Jurkat, Clone E6-1 (cell line): ENCODE results near the gene ZCCHC14.
A peak's percentile ranks its signal among the peaks of the same experiment; 100 is the strongest.
"Not testable (repeated sequence)": the region's sequence is repeated elsewhere in the genome, so short reads cannot be mapped to it uniquely, and the experiment has no call there.

Source experiments
- DNase-seq: peaks from one replicate; pipeline ENCODE4 v3.0.0-alpha.2; 2011; ENCODE audit warnings: low read depth, low spot score
- H3K4me3 ChIP-seq: 2 replicates; pipeline ENCODE4 v1.5.1; 2011; ENCODE audit warnings: mild to moderate bottlenecking, low read length, control low read depth, moderate library complexity

The ZCCHC14 gene

DNA sequence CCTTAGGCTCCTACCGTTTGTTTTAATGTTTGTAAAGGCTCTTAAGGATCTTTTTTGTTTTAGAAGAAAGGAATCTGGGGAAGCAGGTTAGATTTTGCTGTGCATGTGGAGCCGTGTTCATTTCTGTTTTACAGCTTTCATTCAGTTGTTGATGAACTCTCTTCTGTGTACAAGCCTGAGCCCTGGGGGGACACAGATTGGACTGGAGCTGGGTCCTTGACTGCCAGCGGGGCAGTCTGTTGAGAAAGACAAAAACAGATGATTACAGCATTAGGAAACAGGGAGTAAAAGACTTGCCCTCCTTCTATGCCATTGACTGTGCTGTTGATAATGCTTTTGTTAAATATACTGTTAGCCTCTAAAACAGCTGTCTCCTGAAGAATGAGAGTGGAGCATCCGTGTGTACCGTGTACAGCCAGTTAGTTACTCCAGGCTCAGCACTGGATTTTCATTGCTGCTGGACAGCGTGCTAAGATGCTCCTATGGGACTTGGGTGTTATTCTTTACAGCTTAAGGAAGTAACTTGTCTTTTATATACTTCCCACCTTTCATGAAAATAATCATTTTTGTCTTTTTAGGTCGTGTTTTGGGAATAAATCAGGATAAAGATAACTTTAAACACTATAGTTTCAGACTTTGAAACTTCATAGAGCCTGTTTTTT lies 97.5 kb downstream of the ZCCHC14 start:
- H3K4me3 ChIP-seq = no peak overlapping the region
- no peak for DNase-seq

DNA sequence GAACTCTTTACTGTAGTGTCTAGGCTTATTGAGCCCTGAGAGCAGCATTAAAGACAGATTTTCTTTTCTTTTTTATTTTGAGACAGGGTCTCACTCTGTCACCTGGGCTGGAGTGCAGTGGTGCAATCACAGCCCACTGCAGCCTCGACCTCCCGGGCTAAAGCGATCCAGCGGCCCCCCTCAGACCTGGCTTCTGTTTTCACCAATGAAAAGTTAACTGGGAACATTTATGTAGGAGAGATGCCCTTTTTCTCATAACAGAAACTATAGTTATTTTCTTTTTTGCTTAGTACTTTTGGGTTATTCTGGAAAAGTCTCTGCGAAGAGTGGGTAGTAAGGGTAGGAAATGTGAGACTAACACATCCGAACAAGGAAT lies 99.2 kb downstream of the ZCCHC14 start:
- no peak for DNase-seq
- H3K4me3 ChIP-seq = no peak overlapping the region

DNA sequence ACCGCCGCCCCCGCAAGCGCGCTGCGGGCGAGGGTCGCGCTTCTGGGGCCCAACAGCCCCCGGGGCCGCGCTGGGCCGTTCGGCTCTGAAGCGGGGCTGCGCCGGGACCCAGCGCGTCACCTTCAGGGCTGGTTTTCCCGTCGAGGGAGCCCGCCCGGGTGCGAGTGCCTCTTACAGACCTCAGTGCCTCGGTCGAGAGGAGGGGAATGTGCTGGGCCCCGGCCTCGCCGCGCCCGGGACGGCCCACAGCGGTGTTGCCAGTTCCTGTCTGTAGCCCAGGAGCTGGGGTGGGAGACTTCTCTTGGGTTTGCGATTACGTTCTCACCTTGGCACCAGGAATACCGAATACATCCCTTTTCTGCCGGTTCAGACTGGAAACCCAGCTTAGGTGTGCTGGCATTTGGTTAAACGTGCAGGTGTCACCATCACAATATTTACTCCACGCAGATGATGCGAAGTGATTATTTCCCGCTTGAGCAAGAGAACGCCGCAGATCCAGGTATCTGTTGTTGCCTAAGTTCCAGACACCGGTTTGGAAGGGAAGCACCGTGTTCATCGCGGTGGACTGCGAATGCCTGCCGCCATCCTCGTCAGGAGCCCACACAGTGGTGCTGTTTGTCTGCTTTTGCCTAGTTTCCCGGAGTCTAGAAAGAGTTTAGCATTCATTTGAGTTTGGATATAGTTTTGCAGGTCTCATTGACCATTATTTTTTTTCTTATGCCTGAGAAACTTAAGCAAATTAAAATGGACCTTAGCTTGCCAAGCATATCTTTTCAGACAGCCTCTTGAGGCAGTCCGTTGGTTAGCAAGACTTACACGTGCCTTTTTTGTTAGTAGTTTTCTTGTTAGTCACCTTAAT lies 99.8 kb downstream of the ZCCHC14 start:
- no peak for DNase-seq
- H3K4me3 ChIP-seq = peak overlapping the region; percentile 62

DNA sequence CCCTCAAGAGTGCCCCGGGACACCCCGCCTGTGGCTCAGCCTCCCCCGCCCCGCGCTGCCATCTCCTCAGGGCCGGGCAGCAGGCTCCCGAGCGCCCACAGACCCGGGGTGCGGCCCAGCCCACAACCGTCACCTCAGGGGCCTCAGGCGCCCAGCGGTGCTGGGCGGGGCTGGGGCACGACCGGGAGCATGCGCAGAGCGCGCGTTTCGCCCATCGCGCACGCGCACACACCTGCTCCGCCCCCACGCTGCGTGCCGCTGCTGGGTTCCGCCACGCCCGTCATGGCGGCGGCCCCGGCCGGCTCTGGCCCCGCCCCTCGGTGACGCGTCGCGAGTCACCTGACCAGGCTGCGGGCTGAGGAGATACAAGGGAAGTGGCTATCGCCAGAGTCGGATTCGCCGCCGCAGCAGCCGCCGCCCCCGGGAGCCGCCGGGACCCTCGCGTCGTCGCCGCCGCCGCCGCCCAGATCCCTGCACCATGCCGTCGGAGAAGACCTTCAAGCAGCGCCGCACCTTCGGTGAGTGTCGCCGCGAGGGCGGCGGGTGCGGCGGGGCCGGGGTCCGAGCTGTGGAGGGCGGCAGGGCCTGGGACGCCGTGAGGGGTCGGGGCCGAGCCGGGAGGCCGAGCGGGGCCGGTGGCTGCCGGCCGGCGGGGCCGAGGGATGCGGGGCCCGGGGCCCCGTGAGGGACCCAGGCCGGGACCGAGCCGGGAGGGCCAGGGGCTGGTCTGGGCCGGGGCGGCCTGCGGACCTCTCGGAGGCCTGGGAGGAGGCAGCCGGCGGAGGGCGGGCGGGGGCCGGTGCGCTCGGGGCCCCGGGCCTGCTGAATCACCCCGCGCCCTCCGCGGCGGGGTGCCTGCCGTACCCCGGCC lies 100.6 kb downstream of the ZCCHC14 start, which contains the start of gene MAP1LC3B:
Gene MAP1LC3B (plus strand): TSS at position 387 of the 871 bp plus-strand sequence. CDS start 92 bp downstream, at position 479.
- DNase-seq = peak; percentile 90
- peak within 1 kb of the TSS; percentile 62 for H3K4me3 ChIP-seq

DNA sequence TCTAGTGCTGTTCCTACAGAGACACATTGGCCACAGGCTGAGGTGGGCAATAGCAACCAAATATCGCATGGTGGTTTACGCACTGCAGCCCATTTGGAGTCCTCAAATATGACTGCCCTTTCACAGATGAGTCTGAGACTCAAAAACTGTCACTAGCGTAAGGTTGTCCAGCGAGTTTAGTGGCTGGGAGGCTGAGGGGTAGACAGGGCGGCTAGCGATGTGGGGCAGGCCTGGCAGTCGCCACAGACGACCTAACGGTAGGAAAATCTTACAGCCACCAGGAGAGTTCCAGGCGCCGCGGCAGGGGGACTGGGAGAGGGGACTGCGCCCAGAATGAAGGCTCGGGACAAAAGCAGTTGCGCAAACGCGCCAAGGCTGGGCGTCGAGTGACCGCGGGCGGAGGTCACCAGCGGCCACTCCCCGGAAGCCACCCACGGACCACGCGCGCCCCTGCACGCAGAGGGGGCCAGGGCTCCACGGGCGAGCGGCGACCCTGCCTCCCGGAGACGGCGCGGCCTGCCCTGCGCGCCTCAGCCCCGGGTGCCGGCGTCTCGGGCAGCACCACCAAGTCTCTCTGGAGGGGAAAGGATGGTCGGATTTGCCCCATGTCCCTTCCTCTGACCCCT lies 101.4 kb downstream of the ZCCHC14 start:
- no peak for DNase-seq
- H3K4me3 ChIP-seq = peak overlapping the region; percentile 61

DNA sequence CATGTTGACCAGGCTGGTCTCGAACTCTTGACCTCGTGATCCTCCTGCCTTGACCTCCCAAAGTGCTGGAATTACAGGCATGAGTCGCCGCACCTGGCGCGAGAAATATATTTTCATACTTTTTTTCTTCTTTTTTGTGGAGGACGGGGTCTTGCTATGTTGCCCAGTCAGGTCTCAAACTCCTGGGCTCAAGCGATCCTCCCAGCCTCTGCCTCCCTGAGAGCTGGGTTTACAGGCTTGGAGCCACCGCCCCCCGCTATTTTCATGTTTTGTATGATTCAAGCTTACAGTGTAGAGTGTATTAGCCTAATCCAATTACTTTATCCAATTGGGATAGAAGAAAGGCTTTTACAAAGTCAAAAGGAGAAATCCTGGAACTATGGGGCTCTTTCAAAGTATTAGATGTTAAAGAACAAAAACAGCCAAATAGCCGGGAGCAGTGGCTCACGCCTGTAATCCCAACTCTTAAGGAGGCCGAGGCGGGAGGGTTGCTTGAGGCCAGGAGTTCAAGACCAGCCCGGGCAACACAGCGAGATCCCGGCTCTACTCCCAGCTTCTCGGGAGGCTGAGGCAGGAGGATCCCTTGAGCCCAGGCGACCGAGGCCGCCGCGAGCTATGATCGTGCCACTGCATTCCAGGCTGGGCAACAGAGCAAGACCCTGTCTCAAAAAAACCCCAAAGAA lies 102.0 kb downstream of the ZCCHC14 start:
- peak overlapping the region; percentile 61 for H3K4me3 ChIP-seq
- no peak for DNase-seq

DNA sequence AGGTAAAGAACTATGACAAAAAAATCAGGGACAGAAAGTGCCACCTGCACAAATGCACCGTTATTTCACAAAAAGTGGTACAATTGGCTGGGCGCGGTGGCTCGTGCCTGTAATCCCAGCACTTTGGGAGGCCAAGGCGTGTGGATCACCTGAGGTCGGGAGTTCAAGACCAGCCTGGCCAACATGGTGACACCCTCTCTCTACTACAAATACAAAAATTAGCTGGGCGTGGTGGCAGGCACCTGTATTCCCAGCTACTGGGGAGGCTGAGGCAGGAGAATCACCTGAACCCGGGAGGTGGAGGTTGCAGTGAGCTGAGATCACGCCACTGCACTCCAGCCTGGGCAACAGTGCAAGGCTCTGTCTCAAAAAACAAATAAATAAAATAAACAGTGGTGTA lies 102.9 kb downstream of the ZCCHC14 start:
- not testable (repeated sequence) for H3K4me3 ChIP-seq, DNase-seq

DNA sequence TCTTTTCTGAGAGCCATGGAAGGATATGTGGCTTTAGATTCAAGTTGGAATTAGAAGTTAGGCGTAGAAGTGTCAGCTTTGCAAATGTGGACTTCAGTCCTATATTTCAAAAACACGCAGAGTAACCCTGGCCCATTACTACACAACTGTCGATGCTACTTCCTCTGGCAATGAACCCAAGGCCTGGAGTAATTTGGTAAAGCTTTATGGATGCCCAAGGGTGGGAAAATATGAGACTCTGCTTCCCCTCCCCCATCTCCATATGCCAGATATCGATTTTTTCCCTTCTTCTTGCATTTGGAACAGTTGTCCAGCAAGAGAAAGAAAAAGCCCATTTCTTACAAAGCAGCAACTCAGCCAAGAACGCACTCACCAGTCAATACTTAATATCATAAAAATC lies 103.6 kb downstream of the ZCCHC14 start:
- no peak overlapping the region for H3K4me3 ChIP-seq
- no peak for DNase-seq

DNA sequence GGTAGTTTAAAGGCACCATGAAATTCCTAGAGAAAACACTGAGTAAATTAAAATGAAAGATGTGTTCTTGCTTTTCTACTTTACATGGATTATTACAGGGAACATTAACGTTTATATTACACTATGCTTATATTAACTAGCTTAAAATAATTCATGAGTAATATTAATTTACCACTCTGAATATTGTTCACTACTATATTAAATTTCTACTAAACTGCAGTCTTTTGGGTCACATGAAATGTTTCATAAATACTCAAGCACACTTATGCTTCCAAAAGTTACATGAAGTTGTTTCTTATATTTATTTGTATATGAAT lies 104.0 kb downstream of the ZCCHC14 start:
- no peak for DNase-seq
- peak overlapping the region; percentile 42 for H3K4me3 ChIP-seq

DNA sequence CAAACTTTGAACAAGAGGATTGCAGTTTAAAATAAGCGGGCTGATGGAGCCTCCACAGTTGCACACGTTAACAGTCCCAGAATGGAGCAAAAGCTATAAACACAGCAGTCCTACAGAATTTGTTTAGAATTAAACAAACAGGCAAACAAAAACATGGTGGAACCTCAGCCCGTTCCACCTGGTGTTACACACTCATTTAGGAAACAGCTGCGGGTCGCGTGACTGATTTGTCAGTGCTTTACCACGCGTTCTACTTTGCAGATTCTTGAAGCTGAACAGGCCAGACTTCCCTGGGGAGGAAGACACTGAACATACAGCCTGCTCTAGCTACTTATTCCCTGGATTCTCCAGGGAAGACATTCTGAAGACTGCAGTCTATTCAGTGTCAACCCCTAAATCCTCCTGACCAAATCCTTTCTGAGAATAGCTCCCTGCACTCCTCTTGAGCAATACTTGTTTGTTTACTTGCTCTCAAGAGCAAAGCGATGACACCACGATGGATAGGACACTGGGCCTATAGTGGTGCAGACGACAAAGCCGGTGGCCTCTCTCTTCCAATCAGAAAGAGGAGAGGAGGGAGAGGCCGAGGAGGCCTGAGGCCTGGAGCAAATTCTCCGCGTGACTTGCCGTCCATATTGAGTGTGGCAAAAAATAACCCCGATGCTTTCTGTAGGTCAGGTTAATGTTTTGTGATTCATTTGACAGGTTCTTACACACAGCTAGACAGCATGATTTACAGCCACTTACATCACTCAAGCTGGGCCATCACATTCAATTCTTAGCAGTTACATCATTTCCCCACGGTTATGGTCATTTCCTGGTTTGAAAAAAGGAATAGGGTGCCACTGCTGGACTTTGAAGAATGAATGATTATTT lies 104.6 kb downstream of the ZCCHC14 start:
- peak overlapping the region; percentile 42 for H3K4me3 ChIP-seq
- peak; percentile 97 for DNase-seq

DNA sequence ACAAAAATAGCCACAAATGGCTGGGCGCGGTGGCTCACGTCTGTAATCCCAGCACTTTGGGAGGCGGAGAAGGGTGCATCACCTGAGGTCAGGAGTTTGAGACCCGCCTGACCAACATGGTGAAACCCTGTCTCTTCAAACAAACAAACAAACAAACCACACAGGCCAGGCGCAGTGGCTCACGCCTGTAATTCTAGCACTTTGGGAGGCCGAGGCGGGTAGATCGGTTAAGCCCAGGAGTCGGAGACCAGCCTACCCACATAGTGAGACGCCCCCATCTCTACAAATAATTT lies 108.0 kb downstream of the ZCCHC14 start:
- H3K4me3 ChIP-seq = peak overlapping the region; percentile 61
- not testable (repeated sequence) for DNase-seq

DNA sequence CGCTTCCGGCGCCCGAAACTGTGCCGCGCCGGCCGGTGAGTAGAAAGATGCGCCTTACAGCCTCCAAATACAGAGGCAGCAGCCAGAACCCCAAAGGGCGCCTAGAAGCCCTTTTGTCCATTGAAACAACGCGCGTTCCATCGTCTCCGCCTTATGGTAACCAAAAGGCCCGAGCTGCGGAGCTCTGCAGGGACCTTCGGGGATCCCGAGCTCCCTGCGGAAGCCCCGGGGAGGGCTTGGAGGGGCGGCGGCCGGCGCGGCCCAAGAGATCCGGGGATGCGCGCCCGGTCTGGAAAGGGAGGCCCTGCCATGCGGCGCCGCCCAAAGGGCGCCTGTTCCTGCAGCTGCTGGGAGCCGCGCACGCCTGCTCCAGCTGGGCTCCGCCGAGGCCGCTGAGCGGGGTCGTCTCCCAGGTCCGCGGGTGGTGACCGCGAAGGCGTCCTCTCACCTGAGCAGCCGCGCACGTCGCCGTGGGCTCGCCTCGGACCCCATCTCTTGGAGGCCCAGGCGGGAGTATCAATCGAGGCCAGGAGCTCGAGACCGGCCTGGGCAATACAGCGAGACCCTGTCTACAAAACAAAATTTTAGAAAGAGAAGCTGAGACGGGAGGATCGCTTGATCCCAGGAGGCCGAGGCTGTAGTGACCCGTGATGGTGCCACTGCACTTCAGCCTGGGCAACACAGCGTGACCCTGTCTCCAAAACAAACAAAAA lies 108.5 kb downstream of the ZCCHC14 start:
- peak overlapping the region; percentile 61 for H3K4me3 ChIP-seq
- no peak for DNase-seq

DNA sequence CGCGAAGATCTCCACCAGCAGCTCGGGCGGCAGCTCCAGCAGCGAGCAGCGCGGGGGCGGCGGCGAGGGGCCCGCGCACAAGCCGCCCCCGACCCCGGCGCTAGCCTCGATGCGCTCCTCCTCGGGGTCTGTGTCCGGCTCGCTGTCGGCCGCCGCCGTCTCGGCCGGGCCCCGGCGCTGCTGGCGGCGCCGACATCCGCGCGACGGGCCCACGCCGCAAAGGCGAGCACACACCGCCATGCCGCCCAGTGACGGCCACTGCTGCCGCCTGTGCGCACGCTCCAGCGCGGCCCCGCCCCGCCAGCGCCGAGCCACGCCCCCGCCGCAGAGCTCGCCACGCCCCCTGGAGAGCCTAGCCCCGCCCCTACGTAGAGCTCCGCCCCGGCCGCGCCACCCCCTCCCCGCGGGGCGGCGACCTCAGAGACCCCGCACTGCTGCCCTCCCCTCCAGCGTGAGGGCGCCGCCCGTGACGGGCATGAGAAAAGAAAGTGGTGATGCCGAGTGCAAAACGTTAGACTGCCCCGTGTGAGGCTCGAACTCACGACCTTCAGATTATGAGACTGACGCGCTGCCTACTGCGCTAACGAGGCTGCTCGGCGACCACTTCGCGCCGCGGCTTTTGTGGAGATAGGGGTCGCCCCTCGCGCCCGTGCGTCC lies 109.2 kb downstream of the ZCCHC14 start, which contains the start of gene FBXO31:
Gene FBXO31 (minus strand): TSS at position 272 of the 657 bp plus-strand sequence. CDS start 32 bp downstream, at position 240.
- peak within 1 kb of the TSS; percentile 61 for H3K4me3 ChIP-seq
- peak; percentile 87 for DNase-seq

DNA sequence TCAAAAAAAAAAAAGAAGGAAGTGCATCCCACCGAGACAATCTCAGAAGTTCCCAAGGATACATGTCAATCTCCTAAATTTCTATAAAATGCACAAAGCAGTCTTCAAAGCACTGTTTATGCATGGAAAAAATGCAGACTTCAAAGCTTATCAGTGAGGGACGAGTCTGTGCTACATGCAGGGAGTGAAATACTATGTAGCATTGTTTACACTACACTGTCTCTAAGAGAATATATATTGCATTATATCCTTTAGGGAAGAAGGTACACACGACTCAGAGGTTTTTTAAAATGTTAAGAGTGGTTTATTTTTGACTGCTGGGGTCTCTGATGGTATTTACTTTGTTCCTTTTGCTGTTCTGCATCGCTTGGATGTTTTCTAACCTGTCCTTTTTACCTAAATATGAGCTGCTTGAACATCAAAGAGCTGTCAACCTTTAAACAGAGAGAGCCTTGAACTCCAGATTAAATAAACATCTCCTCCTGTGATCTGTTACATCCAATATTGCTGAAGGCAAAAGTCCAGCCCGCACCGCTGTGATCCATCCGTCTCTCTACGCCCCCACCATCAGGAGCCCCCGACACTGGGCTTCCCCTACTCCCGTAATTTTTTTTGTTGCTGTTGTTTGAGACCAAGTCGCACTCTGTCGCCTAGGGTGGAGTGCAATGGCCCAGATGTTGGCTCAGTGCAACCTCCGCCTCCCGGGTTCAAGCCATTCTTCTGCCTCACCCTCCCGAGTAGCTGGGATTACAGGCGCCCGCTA lies 110.6 kb downstream of the ZCCHC14 start:
- H3K4me3 ChIP-seq = peak overlapping the region; percentile 61
- no peak for DNase-seq

DNA sequence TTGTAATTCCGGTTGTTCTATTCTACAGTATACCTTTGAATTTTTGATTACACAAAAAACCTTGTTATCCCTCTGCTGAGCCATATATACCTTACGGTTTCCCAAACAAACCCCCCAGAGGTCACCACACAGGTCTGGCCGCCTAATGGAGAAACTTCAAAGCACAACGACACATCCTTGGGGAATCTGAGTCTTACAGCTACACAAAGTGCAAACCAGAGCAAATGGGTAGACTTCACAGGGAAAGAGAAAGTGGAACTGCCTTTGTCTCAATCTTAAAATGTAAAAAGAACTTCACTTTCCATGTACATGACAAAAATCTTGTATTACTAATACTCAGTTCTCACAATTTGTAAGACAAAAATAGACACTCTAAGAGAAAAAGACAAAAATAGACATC lies 111.9 kb downstream of the ZCCHC14 start:
- DNase-seq = no peak
- no peak overlapping the region for H3K4me3 ChIP-seq

DNA sequence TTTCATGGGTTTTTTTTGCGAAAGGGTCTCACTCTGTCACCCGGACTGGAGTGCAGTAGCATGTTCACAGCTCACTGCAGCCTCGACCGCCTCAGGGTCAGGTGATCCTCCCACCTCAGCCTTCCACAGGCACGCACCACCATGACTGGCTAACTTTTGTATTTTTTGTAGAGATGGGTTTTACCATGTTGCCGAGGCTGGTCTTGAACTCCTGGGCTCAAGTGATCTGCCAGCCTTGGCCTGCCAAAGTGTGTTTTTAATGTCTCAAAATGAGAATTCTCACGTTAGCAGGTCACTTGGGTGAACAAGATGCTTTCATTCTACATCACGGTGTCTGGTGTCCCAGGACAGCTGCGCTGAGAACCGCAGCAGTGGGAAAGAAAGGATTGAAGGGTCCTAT lies 112.4 kb downstream of the ZCCHC14 start:
- no peak for DNase-seq
- H3K4me3 ChIP-seq = no peak overlapping the region
